ENCODE results near the gene KRT16.
"Not testable (repeated sequence)": the region's sequence is repeated elsewhere in the genome, so short reads cannot be mapped to it uniquely, and the experiment has no call there.

GRCh38 chr17:41576740-41577139, 35.8 kb downstream of the KRT16 start:
- TF ChIP-seq CTCF (conservative IDR thresholded peaks at IDR 0.05); ZFX (IDR thresholded peaks at IDR 0.05): not testable (repeated sequence)
